Measurements from ENCODE around the gene GPR27. TPM values are rescaled to one million over a fixed set of nuclear protein-coding genes. Genes with fewer than 3 reads are reported as not detected.
A peak's percentile ranks its signal among the peaks of the same experiment; 100 is the strongest.

Gene GPR27
- total and polyA plus RNA-seq, 2 of the 8 experiments (the other 6 are each of a cell fraction or from before 2014, with no cell fraction given): 11.3 to 12.5 TPM

DNA sequence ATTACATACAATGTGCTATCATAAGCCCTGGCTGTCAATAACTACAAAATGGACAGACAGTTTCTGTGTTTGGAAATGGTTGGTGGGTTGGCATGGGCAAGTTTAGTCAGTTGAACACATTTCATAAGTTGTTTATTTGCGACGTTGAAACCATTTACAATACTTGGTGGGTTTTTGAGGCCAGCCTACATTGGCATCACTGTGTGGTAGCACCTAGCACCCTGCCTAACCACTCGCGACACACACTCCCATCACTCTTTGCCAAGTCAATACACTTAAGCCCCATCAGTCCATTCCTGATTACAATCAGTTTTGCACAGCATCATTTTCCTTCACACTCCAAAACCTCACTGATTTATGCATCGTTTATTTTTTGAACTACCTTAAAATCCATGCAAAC, 17.5 kb downstream of the GPR27 start:
- CTCF ChIA-PET (ENCODE audit: partially characterized antibody): no interaction called here
- no peak overlapping the region for H2AFZ ChIP-seq (ENCODE audit: low read length)
- no peak for TF ChIP-seq CTBP2 (IDR thresholded peaks at IDR 0.05; ENCODE audit: borderline replicate concordance, insufficient read depth, insufficient read length, low read length)
- TF ChIP-seq TEAD4 (IDR thresholded peaks at IDR 0.05; ENCODE audit: low read depth, low read length): no peak

More for the DNA sequence above, 17.5 kb downstream of the GPR27 start:
- Histone ChIP-seq H4K20me1 (replicated peaks in 1 of 2; ENCODE audit: control insufficient read depth in 1 of 2, insufficient read depth in 2 of 2, low read length in 2 of 2) (no peaks in the 10 kb centered on the region), H2BK20ac (ENCODE audit: low read length) (peak overlapping the region; percentile 38; the same call in 1 of the 2 replicates), H2BK12ac (ENCODE audit: low read depth, low read length) (peak overlapping the region; percentile 51; the same call in 1 of the 2 replicates), H3K4ac (replicated peaks; ENCODE audit: insufficient read length, low read depth, low read length) (no peak overlapping the region), H3K27me3 (replicated peaks in 1 of 4; ENCODE audit: control insufficient read depth in 3 of 4, extremely low read depth in 1 of 4, insufficient read depth in 3 of 4, low read length in 3 of 4) (no peaks in the 10 kb centered on the region), H3K4me1 (replicated peaks in 1 of 4; ENCODE audit: control insufficient read depth in 3 of 4, insufficient read depth in 4 of 4, low read length in 3 of 4) (peaks cover 0 to 12% (median 9%) of the 10 kb centered on the region in 4 experiments; a peak in 3 of 7 replicates), H3K79me2 (ENCODE audit: control insufficient read depth in 1 of 2, insufficient read depth in 2 of 2, low read length in 2 of 2) (no peaks in the 10 kb centered on the region), H3K9ac (replicated peaks in 1 of 4; ENCODE audit: extremely low read depth in 1 of 4, low read depth in 3 of 4, low read length in 3 of 4) (no peak overlapping the region), H4K8ac (ENCODE audit: extremely low read depth, insufficient read depth, low read length) (no peak overlapping the region), H2BK15ac (ENCODE audit: low read length) (peak overlapping the region; percentile 7; the same call in 1 of the 2 replicates), H4K91ac (replicated peaks; ENCODE audit: insufficient read length, low read length) (no peak overlapping the region), H2AK5ac (ENCODE audit: low read depth, low read length) (peak overlapping the region; percentile 75; the same call in 1 of the 2 replicates), H3K27ac (ENCODE audit: low read depth, low read length) (no peak overlapping the region), H3K23ac (ENCODE audit: insufficient read length) (no peak overlapping the region), H3K9me3 (ENCODE audit: insufficient read depth in 2 of 2, low read depth in 1 of 2, low read length in 1 of 2) (no peaks in the 10 kb centered on the region), H2BK120ac (replicated peaks; ENCODE audit: low read depth, low read length) (no peak overlapping the region), H3K79me1 (ENCODE audit: low read depth, low read length) (no peaks in the 10 kb centered on the region; the same call in 1 of the 2 replicates), H2BK5ac (ENCODE audit: low read depth, low read length) (no peak overlapping the region), H3K18ac (ENCODE audit: extremely low read depth, low read length) (no peak overlapping the region), H3K23me2 (ENCODE audit: low read depth, low read length) (no peaks in the 10 kb centered on the region), H3K4me2 (ENCODE audit: insufficient read depth in 1 of 2, low read depth in 2 of 2, low read length in 2 of 2) (no peak overlapping the region), H3K56ac (replicated peaks; ENCODE audit: insufficient read length, low read depth, low read length) (no peak overlapping the region), H3K36me3 (ENCODE audit: control insufficient read depth in 2 of 4, insufficient read depth in 4 of 4, low read length in 3 of 4) (no peaks in the 10 kb centered on the region), H3K4me3 (ENCODE audit: extremely low read depth in 1 of 4, insufficient read depth in 2 of 4, low read depth in 3 of 4, low read length in 4 of 4) (no peak overlapping the region), H4K5ac (ENCODE audit: insufficient read length, low read depth, low read length) (no peak overlapping the region), H3K14ac (ENCODE audit: insufficient read length) (no peak overlapping the region)
- 66% methylated on average over 5 of the region's 5 CpGs; no CpG with 5 or more reads in 1 of the 2 experiments for WGBS, 2 experiments (ENCODE audit: extremely low coverage in 1 of 2, insufficient coverage in 1 of 2, insufficient read length in 1 of 2, insufficient replicate concordance in 2 of 2, low coverage in 1 of 2, low lambda C conversion rate in 2 of 2, missing lambda C conversion rate in 1 of 2)
- FAIRE-seq (no peak), DNase-seq (ENCODE audit: low read depth in 1 of 2, low spot score in 2 of 2) (peak in 1 of 2 experiments; percentile 27)
- POLR2A ChIA-PET (ENCODE audit: partially characterized antibody): no interaction called here

Measured in H1 (cell line).